Ishikawa (cell line): ENCODE results near the gene SLCO3A1.

Source experiments
- CEBPB ChIP-seq: IDR thresholded peaks from 2 replicates; pipeline ENCODE4 v1.6.1; 2012
- CREB1 ChIP-seq: IDR thresholded peaks from 2 replicates; pipeline ENCODE4 v1.6.1; 2012; ENCODE audit warnings: low read depth
- EGR1 ChIP-seq: IDR thresholded peaks from 2 replicates; pipeline ENCODE4 v1.6.1; 2012
- EP300 ChIP-seq: IDR thresholded peaks from 2 replicates; pipeline ENCODE4 v1.6.1; 2012; ENCODE audit warnings: borderline replicate concordance
- FOXM1 ChIP-seq: IDR thresholded peaks from 2 replicates; pipeline ENCODE4 v1.6.1; 2012; ENCODE audit warnings: low read depth, borderline replicate concordance
- MAX ChIP-seq: IDR thresholded peaks from 2 replicates; pipeline ENCODE4 v1.6.1; 2012
- NFIC ChIP-seq: IDR thresholded peaks from 2 replicates; pipeline ENCODE4 v1.6.1; 2012
- RAD21 ChIP-seq: IDR thresholded peaks from 2 replicates; pipeline ENCODE4 v1.6.1; 2012; ENCODE audit warnings: low read depth
- REST ChIP-seq: IDR thresholded peaks from 2 replicates; pipeline ENCODE4 v1.6.1; 2012; ENCODE audit warnings: low read depth, mild to moderate bottlenecking
- TAF1 ChIP-seq: IDR thresholded peaks from 2 replicates; pipeline ENCODE4 v1.6.1; 2012; ENCODE audit warnings: low read depth, mild to moderate bottlenecking
- TCF12 ChIP-seq: IDR thresholded peaks from 2 replicates; pipeline ENCODE4 v1.6.1; 2012; ENCODE audit warnings: low read depth
- TEAD4 ChIP-seq: IDR thresholded peaks from 2 replicates; pipeline ENCODE4 v1.6.1; 2012
- USF1 ChIP-seq: IDR thresholded peaks from 2 replicates; pipeline ENCODE4 v1.6.1; 2012
- YY1 ChIP-seq: IDR thresholded peaks from 2 replicates; pipeline ENCODE4 v1.6.1; 2012; ENCODE audit warnings: low read depth
- ZBTB7A ChIP-seq: IDR thresholded peaks from 2 replicates; pipeline ENCODE4 v1.6.1; 2012; ENCODE audit warnings: low read depth

SLCO3A1 gene

GRCh38 chr15:92020804-92021203, 167.3 kb downstream of the SLCO3A1 start:
- TF ChIP-seq REST, result no peak
- no peak for TF ChIP-seq NFIC

DNA sequence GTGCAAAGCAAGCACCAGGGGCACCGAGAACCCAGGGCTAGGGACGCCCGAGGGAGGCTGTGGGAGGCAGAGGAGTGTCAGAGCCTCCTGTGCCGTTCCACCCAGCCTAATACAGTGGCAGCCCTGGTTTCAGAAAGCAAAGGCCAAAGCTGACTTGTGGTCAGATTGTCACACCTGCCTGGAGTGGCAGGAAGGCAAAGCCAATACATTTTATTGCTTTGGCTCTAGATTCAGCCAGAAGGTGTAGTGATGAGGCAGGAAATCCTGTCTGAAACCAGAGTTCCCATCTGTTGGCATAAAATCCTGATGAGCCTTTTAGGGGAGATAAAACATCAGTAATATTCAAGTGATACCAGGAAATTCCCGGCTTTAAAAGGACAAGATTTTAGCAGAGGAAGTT, 168.3 kb downstream of the SLCO3A1 start:
- TF ChIP-seq CREB1, result no peak
- no peak for TF ChIP-seq REST
- TF ChIP-seq USF1, result no peak
- no peak for TF ChIP-seq TCF12
- TF ChIP-seq NFIC, result no peak
- TF ChIP-seq ZBTB7A, result no peak
- TF ChIP-seq MAX, result no peak
- no peak for TF ChIP-seq TEAD4
- TF ChIP-seq EGR1, result no peak
- no peak for TF ChIP-seq EP300

DNA sequence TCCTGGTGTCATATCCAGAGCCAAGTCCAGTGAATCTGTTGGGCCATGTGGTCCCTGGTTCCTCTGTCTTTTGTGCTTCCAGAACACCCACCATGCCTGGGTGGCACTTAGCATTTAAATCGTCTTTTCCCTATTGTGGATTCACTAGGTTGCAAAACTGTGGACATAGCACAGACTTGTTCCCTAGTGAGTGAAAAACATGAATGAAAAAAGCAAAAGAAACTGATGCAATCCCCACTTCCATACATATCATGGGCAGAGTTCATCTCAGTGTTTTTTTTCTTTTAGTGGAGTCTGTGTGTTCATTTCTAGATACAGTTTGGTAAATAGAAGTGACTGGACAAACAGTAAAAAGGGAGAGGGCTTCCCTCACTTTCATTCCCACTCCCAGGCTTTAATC, 170.5 kb downstream of the SLCO3A1 start:
- no peak for TF ChIP-seq TEAD4
- no peak for TF ChIP-seq TAF1
- TF ChIP-seq CEBPB, result no peak
- TF ChIP-seq CREB1, result no peak
- TF ChIP-seq NFIC, result no peak
- no peak for TF ChIP-seq TCF12
- no peak for TF ChIP-seq EP300
- no peak for TF ChIP-seq MAX
- TF ChIP-seq EGR1, result no peak
- no peak for TF ChIP-seq REST
- no peak for TF ChIP-seq ZBTB7A
- TF ChIP-seq RAD21, result no peak
- no peak for TF ChIP-seq YY1
- TF ChIP-seq FOXM1, result no peak
- no peak for TF ChIP-seq USF1

DNA sequence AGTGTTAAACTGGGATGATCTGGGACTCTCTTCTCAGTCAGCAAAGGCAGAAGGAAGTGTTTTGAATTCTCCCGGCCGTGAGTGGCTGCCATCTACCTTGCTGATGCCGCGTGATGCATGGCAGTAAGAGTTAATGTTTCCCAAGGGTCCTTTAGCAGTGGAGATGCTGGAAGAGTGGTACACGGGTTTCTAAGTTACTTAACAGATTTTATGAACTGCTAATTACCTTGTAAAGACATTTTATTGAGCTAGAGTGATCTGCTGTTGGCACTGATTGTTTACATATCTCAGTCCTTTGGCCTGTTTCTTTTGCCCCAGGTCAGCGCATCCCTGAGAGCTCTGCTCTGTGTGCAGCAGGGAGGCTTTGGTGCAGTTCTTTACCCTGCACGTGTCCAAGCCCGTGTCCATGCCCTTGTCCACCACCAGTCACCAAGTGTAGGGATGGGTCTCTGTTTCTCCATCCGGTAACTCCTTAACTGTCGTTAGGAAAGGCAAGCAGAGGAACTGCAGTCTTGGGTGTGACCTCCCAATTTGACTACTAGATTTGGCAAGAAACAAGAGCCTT, 172.3 kb downstream of the SLCO3A1 start:
- TF ChIP-seq TCF12 (no peak), EGR1 (no peak), YY1 (no peak), ZBTB7A (no peak), RAD21 (no peak), CREB1 (no peak), NFIC (no peak), CEBPB (no peak), TAF1 (no peak), USF1 (no peak), MAX (no peak), FOXM1 (no peak), EP300 (no peak), TEAD4 (no peak), REST (no peak)
